Endodermal cell (in vitro differentiated cells): Measurements from ENCODE around the gene TMOD2. TPM values are rescaled to one million over a fixed set of nuclear protein-coding genes. Genes with fewer than 3 reads are reported as not detected.

Source experiments
- DNase-seq: peaks from one replicate; pipeline ENCODE4 v3.0.0-alpha.2; 2017
- H3K27ac ChIP-seq: 2 replicates; pipeline ENCODE4 v1.5.1; 2013; ENCODE audit warnings: mild to moderate bottlenecking, low read depth, low read length, moderate library complexity
- H3K27me3 ChIP-seq: 2 replicates; pipeline ENCODE4 v1.6.1; 2013; ENCODE audit warnings: mild to moderate bottlenecking, low read length, moderate library complexity; ENCODE audit not compliant: insufficient read depth, control insufficient read depth, poor library complexity, severe bottlenecking
- H3K36me3 ChIP-seq: 2 replicates; pipeline ENCODE4 v1.7.0; 2013; ENCODE audit warnings: mild to moderate bottlenecking, low read length, moderate library complexity; ENCODE audit not compliant: control insufficient read depth, insufficient read depth
- H3K4me1 ChIP-seq: one replicate; pipeline ENCODE4 v1.7.0; 2013; ENCODE audit warnings: low read length; ENCODE audit not compliant: control insufficient read depth, insufficient read depth
- H3K4me3 ChIP-seq: 2 replicates; pipeline ENCODE4 v1.5.1; 2013; ENCODE audit warnings: mild to moderate bottlenecking, low read length, moderate library complexity
- H3K9ac ChIP-seq: 2 replicates; pipeline ENCODE4 v1.6.1; 2013; ENCODE audit warnings: mild to moderate bottlenecking, low read length, moderate library complexity; ENCODE audit not compliant: poor library complexity, severe bottlenecking; ENCODE audit errors: extremely low read depth
- H3K9me3 ChIP-seq: 2 replicates; pipeline ENCODE4 v1.6.1; 2013; ENCODE audit warnings: mild to moderate bottlenecking, low read length, moderate library complexity; ENCODE audit not compliant: control insufficient read depth
- H3K27ac Mint-ChIP-seq: 2 replicates; pipeline ENCODE4 v1.8.0; 2020; ENCODE audit warnings: mixed read lengths
- H3K27me3 Mint-ChIP-seq: 2 replicates; pipeline ENCODE4 v1.8.0; 2021; ENCODE audit warnings: mild to moderate bottlenecking, mixed read lengths; ENCODE audit not compliant: insufficient read depth
- H3K36me3 Mint-ChIP-seq: 2 replicates; pipeline ENCODE4 v1.8.0; 2020; ENCODE audit warnings: low read depth, mixed read lengths
- H3K4me1 Mint-ChIP-seq: 2 replicates; pipeline ENCODE4 v1.8.0; 2020; ENCODE audit warnings: mixed read lengths
- H3K4me3 Mint-ChIP-seq: 2 replicates; pipeline ENCODE4 v1.8.0; 2020; ENCODE audit warnings: mild to moderate bottlenecking, moderate library complexity, mixed read lengths
- H3K9me3 Mint-ChIP-seq: 2 replicates; pipeline ENCODE4 v1.8.0; 2020; ENCODE audit warnings: mild to moderate bottlenecking, mixed read lengths
- WGBS, 2 experiments: methylation state at CpG; one replicate each; pipeline versions ENCODE4 v1.1.5 to v1.1.7; 2013; ENCODE audit warnings: missing lambda C conversion rate in 2 of 2, mixed read lengths in 1 of 2; ENCODE audit not compliant: insufficient coverage in 1 of 2, insufficient read length in 1 of 2; 5-methylcytosine and 5-hydroxymethylcytosine counted together
- total RNA-seq, 2 donors: library from RNA; stranded (reverse); fragmentation: NEBNext Ultra II Directional in 1 of 2; extraction: Animal tissue kit (Norgen Biotek cat#: 25700) in 1 of 2; gene quantifications; 2 replicates in 1 of 2; 3 replicates in 1 of 2; pipeline ENCODE4 v1.2.1, GENCODE V29; 2021
- TF ChIP-seq, protein P1 (sequence below): fragments of 200-600 bp; sonication (generic); conservative IDR thresholded peaks from 2 replicates; pipeline ENCODE4 v1.5.0; 2021; ENCODE audit warnings: antibody characterized with exemption, mild to moderate bottlenecking

The TMOD2 gene
- total RNA-seq, 2 donors from 2014 or later, result 2.1 to 2.5 TPM

DNA sequence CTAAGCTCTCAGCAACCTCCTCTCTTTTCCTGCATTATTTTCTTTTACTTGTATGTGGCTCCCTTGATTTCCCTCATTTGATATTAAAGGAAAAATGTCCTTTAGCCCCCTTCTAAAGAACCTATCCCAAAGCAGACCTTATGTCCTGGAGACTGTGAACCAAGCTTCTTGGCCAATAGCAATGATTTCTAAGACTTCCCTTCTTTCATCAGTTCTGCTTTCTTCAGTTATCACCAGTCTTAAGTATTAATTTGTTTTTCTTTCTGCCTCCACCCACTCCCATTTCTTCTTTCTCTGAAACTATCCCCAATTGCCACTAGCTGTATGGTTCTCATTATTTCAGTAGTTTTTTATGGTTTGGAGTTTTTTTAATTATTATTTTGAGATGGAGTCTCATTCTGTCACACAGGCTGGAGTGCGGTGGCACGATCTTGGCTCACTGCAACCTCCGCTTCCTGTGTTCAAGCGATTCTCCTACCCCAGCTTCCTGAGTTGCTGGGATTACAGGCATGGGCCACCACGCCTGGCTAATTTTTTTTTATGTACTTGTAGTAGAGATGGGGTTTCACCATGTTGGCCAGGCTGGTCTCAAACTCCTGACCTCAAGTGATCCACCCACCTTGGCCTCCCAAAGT is 90.1 kb downstream of the TMOD2 start:
- no peaks in the 10 kb centered on the region for H3K9me3 Mint-ChIP-seq
- no peak overlapping the region for H3K9ac ChIP-seq
- no peak overlapping the region for H3K4me3 ChIP-seq
- H3K36me3 ChIP-seq, result no peaks in the 10 kb centered on the region
- TF ChIP-seq, protein P1, sequence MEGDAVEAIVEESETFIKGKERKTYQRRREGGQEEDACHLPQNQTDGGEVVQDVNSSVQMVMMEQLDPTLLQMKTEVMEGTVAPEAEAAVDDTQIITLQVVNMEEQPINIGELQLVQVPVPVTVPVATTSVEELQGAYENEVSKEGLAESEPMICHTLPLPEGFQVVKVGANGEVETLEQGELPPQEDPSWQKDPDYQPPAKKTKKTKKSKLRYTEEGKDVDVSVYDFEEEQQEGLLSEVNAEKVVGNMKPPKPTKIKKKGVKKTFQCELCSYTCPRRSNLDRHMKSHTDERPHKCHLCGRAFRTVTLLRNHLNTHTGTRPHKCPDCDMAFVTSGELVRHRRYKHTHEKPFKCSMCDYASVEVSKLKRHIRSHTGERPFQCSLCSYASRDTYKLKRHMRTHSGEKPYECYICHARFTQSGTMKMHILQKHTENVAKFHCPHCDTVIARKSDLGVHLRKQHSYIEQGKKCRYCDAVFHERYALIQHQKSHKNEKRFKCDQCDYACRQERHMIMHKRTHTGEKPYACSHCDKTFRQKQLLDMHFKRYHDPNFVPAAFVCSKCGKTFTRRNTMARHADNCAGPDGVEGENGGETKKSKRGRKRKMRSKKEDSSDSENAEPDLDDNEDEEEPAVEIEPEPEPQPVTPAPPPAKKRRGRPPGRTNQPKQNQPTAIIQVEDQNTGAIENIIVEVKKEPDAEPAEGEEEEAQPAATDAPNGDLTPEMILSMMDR, result no peak
- H3K4me1 ChIP-seq, result peaks cover 11% of the 10 kb centered on the region
- peaks cover 42% of the 10 kb centered on the region for H3K4me1 Mint-ChIP-seq
- WGBS, 2 experiments, result 95 to 96% methylated on average over 4 to 5 of the region's 5 CpGs
- no peak for DNase-seq
- no peaks in the 10 kb centered on the region for H3K9me3 ChIP-seq
- H3K27me3 ChIP-seq, result no peaks in the 10 kb centered on the region
- no peak overlapping the region for H3K27ac ChIP-seq
- peak overlapping the region; percentile 9 for H3K27ac Mint-ChIP-seq
- H3K36me3 Mint-ChIP-seq, result no peaks in the 10 kb centered on the region
- H3K4me3 Mint-ChIP-seq, result no peak overlapping the region
- no peaks in the 10 kb centered on the region for H3K27me3 Mint-ChIP-seq

DNA sequence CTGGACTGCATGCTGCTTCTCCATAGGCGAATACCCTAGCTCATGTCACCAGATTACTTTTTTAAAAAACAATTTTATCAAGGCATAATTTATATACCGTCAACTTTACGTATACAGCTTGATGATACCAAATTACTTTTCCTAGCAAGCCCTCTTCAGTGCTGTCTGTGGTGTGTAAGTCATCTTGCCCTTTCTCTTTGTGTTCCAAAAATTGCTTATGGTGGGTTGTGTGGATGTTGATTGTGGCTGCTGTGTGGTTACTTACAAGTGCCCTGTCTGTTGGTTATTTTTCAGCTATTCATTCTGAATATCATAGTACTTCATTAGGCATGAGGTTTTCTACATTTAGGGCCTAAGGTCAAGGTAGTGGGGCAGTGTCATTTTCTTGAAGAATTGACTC is 90.9 kb downstream of the TMOD2 start:
- Mint-ChIP-seq H3K27me3 (no peaks in the 10 kb centered on the region), H3K4me1 (peaks cover 44% of the 10 kb centered on the region), H3K9me3 (no peaks in the 10 kb centered on the region), H3K36me3 (no peaks in the 10 kb centered on the region), H3K27ac (no peak overlapping the region), H3K4me3 (no peak overlapping the region)
- WGBS, 2 experiments, result 94 to 99% methylated on average over 3 of the region's 3 CpGs
- no peak for DNase-seq
- no peaks in the 10 kb centered on the region for H3K36me3 ChIP-seq
- no peak overlapping the region for H3K4me3 ChIP-seq
- peaks cover 11% of the 10 kb centered on the region for H3K4me1 ChIP-seq
- no peaks in the 10 kb centered on the region for H3K9me3 ChIP-seq
- TF ChIP-seq, protein P1, result no peak
- H3K27me3 ChIP-seq, result no peaks in the 10 kb centered on the region
- no peak overlapping the region for H3K27ac ChIP-seq
- no peak overlapping the region for H3K9ac ChIP-seq

DNA sequence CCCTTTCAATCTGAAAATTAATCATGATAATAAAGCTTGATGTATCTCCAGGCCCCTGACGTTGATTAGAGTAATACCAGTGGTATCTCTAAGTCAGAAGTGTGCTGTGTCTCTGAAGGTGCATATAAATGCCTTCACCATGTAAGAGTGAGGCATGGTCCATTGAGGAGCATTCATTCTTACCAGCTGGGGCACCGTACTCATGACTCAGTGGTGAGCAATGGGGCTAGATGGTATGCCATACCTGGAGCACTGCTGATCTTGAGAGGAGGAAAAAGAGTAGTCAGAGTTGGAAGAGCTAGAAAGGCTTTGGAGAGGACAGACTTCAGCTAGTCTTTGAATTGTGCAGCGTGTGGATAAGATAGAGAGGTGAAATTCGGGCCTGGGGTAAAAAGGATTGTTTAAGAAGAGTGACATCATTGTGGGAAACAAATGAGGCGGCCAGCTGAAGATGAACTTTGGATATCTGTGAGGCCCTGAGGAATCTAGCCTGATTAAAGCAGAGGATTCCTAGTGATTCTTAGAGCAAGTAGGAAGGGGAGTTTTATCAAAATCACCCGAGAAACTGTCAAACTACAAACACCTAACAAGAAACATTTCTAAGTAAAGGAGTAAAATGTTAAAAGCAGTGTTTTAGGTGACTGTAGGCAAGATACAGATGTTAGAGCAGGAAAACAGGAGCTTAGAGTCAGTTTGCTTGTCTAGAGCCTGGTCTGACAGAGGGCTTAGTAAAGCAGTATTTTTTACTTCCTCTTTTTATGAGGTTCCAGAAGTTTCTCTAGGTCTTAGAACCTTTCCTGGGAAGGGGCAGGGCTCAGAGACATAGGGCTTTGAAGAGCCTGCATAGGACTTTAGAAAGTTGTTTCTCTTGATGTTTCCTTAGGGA is 91.7 kb downstream of the TMOD2 start:
- Histone ChIP-seq H3K9me3 (no peaks in the 10 kb centered on the region), H3K4me3 (peak overlapping the region; percentile 38), H3K27ac (peak overlapping the region; percentile 19), H3K27me3 (no peaks in the 10 kb centered on the region), H3K4me1 (peaks cover 11% of the 10 kb centered on the region), H3K9ac (peak overlapping the region; percentile 15), H3K36me3 (no peaks in the 10 kb centered on the region)
- 82 to 86% methylated on average over 5 of the region's 6 CpGs for WGBS, 2 experiments
- peaks cover 36% of the 10 kb centered on the region for H3K4me1 Mint-ChIP-seq
- DNase-seq, result no peak
- peak overlapping the region; percentile 65 for H3K27ac Mint-ChIP-seq
- H3K36me3 Mint-ChIP-seq, result no peaks in the 10 kb centered on the region
- no peaks in the 10 kb centered on the region for H3K27me3 Mint-ChIP-seq
- H3K4me3 Mint-ChIP-seq, result no peak overlapping the region
- H3K9me3 Mint-ChIP-seq, result no peaks in the 10 kb centered on the region
- TF ChIP-seq, protein P1, result no peak
